A549 (cell line): ENCODE data around the gene SEC31B. TPM values are rescaled to one million over a fixed set of nuclear protein-coding genes. Genes with fewer than 3 reads are reported as not detected.

Source experiments
- ATAC-seq, 2 experiments: fragments of 200-7000 bp in 1 of 2; fragments of >200 bp in 1 of 2; cut with Nextera tagmentation in 1 of 2; cut with Tn5 transposase in 1 of 2; 3 replicates each; pipeline versions ENCODE4 v1.8.0 to v1.9.1; 2018 to 2020; ENCODE audit warnings: mild to moderate bottlenecking in 1 of 2, moderate library complexity in 1 of 2
- CTCF ChIA-PET: fragments of 300-600 bp; sonication (Branson Sonifier 250); formaldehyde crosslinking; extraction: SDS; loops from one replicate; lab custom pipeline; 2021; ENCODE audit warnings: antibody characterized with exemption, inconsistent platforms; lab: Yijun Ruan, JAX
- POLR2A ChIA-PET: fragments of 350-600 bp; formaldehyde crosslinking; extraction: SDS; loops from one replicate; lab custom pipeline; 2021; ENCODE audit warnings: antibody characterized with exemption, inconsistent platforms; lab: Yijun Ruan, JAX
- DNase-seq, 2 experiments: peaks; one replicate each; pipeline versions ENCODE4 v3.0.0 to v3.0.0-alpha.2; 2011 to 2016; ENCODE audit warnings: low read depth in 1 of 2, low spot score in 1 of 2
- FAIRE-seq: peaks from 2 replicates; lab custom pipeline; 2011; peaks lifted over from hg19 to GRCh38; lab: Jason Lieb, UNC
- H3K27ac ChIP-seq, 2 experiments: fragments of >200 bp; sonication (Bioruptor Twin); formaldehyde crosslinking; 3 replicates each; pipeline ENCODE4 v1.5.1; 2016 to 2017
- H3K4me1 ChIP-seq: fragments of >200 bp; sonication (Bioruptor Twin); formaldehyde crosslinking; 3 replicates; pipeline ENCODE4 v1.6.1; 2016
- H3K4me2 ChIP-seq: fragments of >200 bp; sonication (Bioruptor Twin); formaldehyde crosslinking; 3 replicates; pipeline ENCODE4 v1.6.1; 2016
- H3K4me3 ChIP-seq: fragments of >200 bp; sonication (Bioruptor Twin); formaldehyde crosslinking; 3 replicates; pipeline ENCODE4 v1.5.1; 2016
- H3K9me3 ChIP-seq: fragments of >200 bp; sonication (Bioruptor Twin); formaldehyde crosslinking; 3 replicates; pipeline ENCODE4 v1.6.1; 2016
- CBX8 ChIP-seq: fragments of 200-600 bp; sonication (generic); IDR thresholded peaks from 2 replicates; pipeline ENCODE4 v1.6.1; 2016
- CHD2 ChIP-seq: fragments of 150-350 bp; IDR thresholded peaks from 2 replicates; pipeline ENCODE4 v1.6.1; 2014; ENCODE audit warnings: low read length; ENCODE audit not compliant: partially characterized antibody
- CHD4 ChIP-seq: fragments of 200-600 bp; sonication (generic); IDR thresholded peaks from 2 replicates; pipeline ENCODE4 v1.6.1; 2016; ENCODE audit warnings: antibody characterized with exemption, mild to moderate bottlenecking, borderline replicate concordance
- EHMT2 ChIP-seq: fragments of 200-600 bp; sonication (generic); IDR thresholded peaks from 2 replicates; pipeline ENCODE4 v1.6.1; 2016; ENCODE audit warnings: antibody characterized with exemption, low read depth, mild to moderate bottlenecking, moderate library complexity
- ESRRA ChIP-seq: fragments of 150-350 bp; IDR thresholded peaks from 2 replicates; pipeline ENCODE4 v1.6.1; 2014; ENCODE audit warnings: mild to moderate bottlenecking, low read length, borderline replicate concordance
- FOSB ChIP-seq: fragments of 250-450 bp; sonication (Bioruptor Pico); IDR thresholded peaks from 2 replicates; pipeline ENCODE4 v1.5.0; 2020; ENCODE audit warnings: mild to moderate bottlenecking, moderate library complexity
- FOSL2 ChIP-seq, 2 experiments: fragments of 450-650 bp in 1 of 2; fragments of >200 bp in 1 of 2; sonication (Bioruptor Twin) in 1 of 2; formaldehyde crosslinking; IDR thresholded peaks; 2 replicates each; pipeline versions ENCODE4 v1.5.0 to v1.6.1; 2016 to 2020; ENCODE audit warnings: mild to moderate bottlenecking in 1 of 2, moderate library complexity in 1 of 2
- FOXS1 ChIP-seq: fragments of 250-450 bp; sonication (Bioruptor Pico); IDR thresholded peaks from 2 replicates; pipeline ENCODE4 v1.5.0; 2020; ENCODE audit warnings: mild to moderate bottlenecking, moderate library complexity
- GATA3 ChIP-seq: IDR thresholded peaks from 2 replicates; pipeline ENCODE4 v1.6.1; 2012; ENCODE audit warnings: borderline replicate concordance
- HES2 ChIP-seq: fragments of >200 bp; sonication (Bioruptor Twin); formaldehyde crosslinking; IDR thresholded peaks from 2 replicates; pipeline ENCODE4 v1.6.1; 2016
- NR3C1 ChIP-seq: fragments of >200 bp; sonication (Bioruptor Twin); formaldehyde crosslinking; IDR thresholded peaks from 3 replicates; pipeline ENCODE4 v1.6.1; 2017
- PBX3 ChIP-seq: IDR thresholded peaks from 2 replicates; pipeline ENCODE4 v1.6.1; 2012
- POLR2AphosphoS2 ChIP-seq: conservative IDR thresholded peaks from 2 replicates; pipeline ENCODE4 v1.6.1; 2012; ENCODE audit warnings: low read length, improper control_type of control experiment, inconsistent platforms
- RAD21 ChIP-seq, 2 experiments: fragments of >200 bp in 1 of 2; sonication (Bioruptor Twin) in 1 of 2; formaldehyde crosslinking in 1 of 2; IDR thresholded peaks in 1 of 2; conservative IDR thresholded peaks in 1 of 2; 2 replicates in 1 of 2; 3 replicates in 1 of 2; pipeline ENCODE4 v1.6.1; 2012 to 2018; ENCODE audit warnings: inconsistent platforms in 1 of 2
- SMC3 ChIP-seq: fragments of >200 bp; sonication (Bioruptor Twin); formaldehyde crosslinking; IDR thresholded peaks from 3 replicates; pipeline ENCODE4 v1.6.1; 2018; ENCODE audit warnings: inconsistent platforms
- ZC3H11A ChIP-seq: fragments of 450-650 bp; IDR thresholded peaks from 2 replicates; pipeline ENCODE4 v1.6.1; 2014; ENCODE audit warnings: antibody characterized with exemption, mild to moderate bottlenecking
- ZFP36 ChIP-seq: fragments of 450-650 bp; IDR thresholded peaks from 2 replicates; pipeline ENCODE4 v1.6.1; 2014; ENCODE audit warnings: borderline replicate concordance; ENCODE audit not compliant: partially characterized antibody
- ZSCAN20 ChIP-seq: fragments of 250-450 bp; sonication (Bioruptor Pico); IDR thresholded peaks from 2 replicates; pipeline ENCODE4 v1.8.0; 2022; ENCODE audit warnings: mild to moderate bottlenecking, moderate library complexity
- WGBS: methylation state at CpG from one replicate; pipeline ENCODE4 v1.1.6; 2017; ENCODE audit errors: missing lambda C conversion rate; 5-methylcytosine and 5-hydroxymethylcytosine counted together
- polyA plus RNA-seq, 4 experiments: library from polyadenylated mRNA; depleted of rRNA in 3 of 4; stranded (reverse); fragments of >200 nt; fragmentation: RNase III in 1 of 4; extraction: RNeasy Plus Mini Kit Qiagen cat#74134 plus additional on column Dnase treatment in 1 of 4; gene quantifications; 2 replicates in 3 of 4; 3 replicates in 1 of 4; pipeline ENCODE4 v1.2.3, GENCODE V29; 2011 to 2017
- TF ChIP-seq, protein P1 (sequence below): fragments of >200 bp; sonication (Bioruptor Twin); formaldehyde crosslinking; IDR thresholded peaks from 3 replicates; pipeline ENCODE4 v1.5.1; 2016
- TF ChIP-seq, protein P2 (sequence below): fragments of 150-350 bp; IDR thresholded peaks from 2 replicates; pipeline ENCODE4 v1.6.1; 2014; ENCODE audit warnings: low read depth, mild to moderate bottlenecking, low read length

The SEC31B gene
- polyA plus RNA-seq, 2 of the 4 experiments (the other 2 are of a cell fraction) = 6.2 to 7.1 TPM

- ATAC-seq = no peak
- no peaks in the 10 kb centered on the region for H3K4me1 ChIP-seq
- TF ChIP-seq ESRRA = no peak
- TF ChIP-seq FOXS1 (CRISPR knock-in tag) = no peak
- TF ChIP-seq EHMT2 = no peak
- TF ChIP-seq, all 56 proteins: peak for 0
- no peak overlapping the region for H3K4me3 ChIP-seq
- H3K4me2 ChIP-seq = no peak overlapping the region
- WGBS = 84% methylated on average over 3 of the region's 3 CpGs
- no peak for DNase-seq
- H3K9me3 ChIP-seq = no peaks in the 10 kb centered on the region
- H3K27ac ChIP-seq = no peak overlapping the region
- FAIRE-seq = no peak
- CTCF ChIA-PET = interaction anchor here (1.0 to 23.5 kb wide), 8 partner anchors 11 to 358 kb away, joined by 3 to 381 read pairs (median 44); partner anchors contain the start of gene SCD
- POLR2A ChIA-PET = no interaction called here
Measured at GRCh38 chr10:100520811-100521210, 1.1 kb upstream of the SEC31B start.

DNA sequence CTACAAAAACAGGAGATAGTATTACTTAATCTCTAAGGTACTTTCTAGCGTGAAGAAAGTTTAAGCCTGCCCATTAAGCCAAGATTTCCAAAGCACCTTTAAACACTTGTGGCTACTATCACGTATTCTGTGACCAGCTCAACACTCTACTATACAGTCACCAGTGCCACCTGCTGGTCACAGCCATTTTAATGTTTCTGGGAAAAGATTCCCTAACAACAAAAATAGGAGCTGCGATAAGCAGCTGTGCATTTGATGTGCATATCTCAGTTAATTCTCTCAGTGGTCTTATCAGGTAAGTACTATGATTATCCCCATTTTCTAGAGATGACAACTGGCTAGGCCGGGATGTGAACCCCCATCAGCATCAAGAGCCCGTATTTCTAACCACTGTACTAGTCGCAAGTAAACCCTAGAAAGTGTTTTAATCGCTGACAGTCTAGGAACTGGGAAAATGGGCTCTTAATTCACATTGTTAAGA lies 860 bp downstream of the SEC31B start:
- CTCF ChIA-PET = interaction anchor here (0.5 to 23.5 kb wide), 50 partner anchors 9 to 672 kb away, joined by 3 to 381 read pairs (median 4); partner anchors contain the start of genes HIF1AN, NDUFB8, PKD2L1 and SCD
- no peak for FAIRE-seq
- POLR2A ChIA-PET = interaction anchor here (0.6 to 1.6 kb wide), 4 partner anchors 15 to 172 kb away, joined by 3 to 9 read pairs (median 3); partner anchors contain the start of gene HIF1AN
- no peaks in the 10 kb centered on the region for H3K4me1 ChIP-seq
- peak; percentile 57 to 58 for DNase-seq
- no peak overlapping the region for H3K4me2 ChIP-seq
- WGBS = 42% methylated on average over 7 of the region's 7 CpGs
- no peak overlapping the region for H3K27ac ChIP-seq
- H3K4me3 ChIP-seq = no peak overlapping the region
- peak; percentile 76 to 85 for ATAC-seq
- no peak for TF ChIP-seq CBX8
- peak; percentile 62 for TF ChIP-seq SMC3
- TF ChIP-seq RAD21 (conservative IDR thresholded peaks at IDR 0.05 in 1 of 2, IDR thresholded peaks at IDR 0.05 in 1 of 2) = peak; percentile 65 to 69
- TF ChIP-seq, protein P1, sequence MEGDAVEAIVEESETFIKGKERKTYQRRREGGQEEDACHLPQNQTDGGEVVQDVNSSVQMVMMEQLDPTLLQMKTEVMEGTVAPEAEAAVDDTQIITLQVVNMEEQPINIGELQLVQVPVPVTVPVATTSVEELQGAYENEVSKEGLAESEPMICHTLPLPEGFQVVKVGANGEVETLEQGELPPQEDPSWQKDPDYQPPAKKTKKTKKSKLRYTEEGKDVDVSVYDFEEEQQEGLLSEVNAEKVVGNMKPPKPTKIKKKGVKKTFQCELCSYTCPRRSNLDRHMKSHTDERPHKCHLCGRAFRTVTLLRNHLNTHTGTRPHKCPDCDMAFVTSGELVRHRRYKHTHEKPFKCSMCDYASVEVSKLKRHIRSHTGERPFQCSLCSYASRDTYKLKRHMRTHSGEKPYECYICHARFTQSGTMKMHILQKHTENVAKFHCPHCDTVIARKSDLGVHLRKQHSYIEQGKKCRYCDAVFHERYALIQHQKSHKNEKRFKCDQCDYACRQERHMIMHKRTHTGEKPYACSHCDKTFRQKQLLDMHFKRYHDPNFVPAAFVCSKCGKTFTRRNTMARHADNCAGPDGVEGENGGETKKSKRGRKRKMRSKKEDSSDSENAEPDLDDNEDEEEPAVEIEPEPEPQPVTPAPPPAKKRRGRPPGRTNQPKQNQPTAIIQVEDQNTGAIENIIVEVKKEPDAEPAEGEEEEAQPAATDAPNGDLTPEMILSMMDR = peak; percentile 84
- H3K9me3 ChIP-seq = no peaks in the 10 kb centered on the region

GRCh38 chr10:100516847-100517246 lies 2.8 kb downstream of the SEC31B start:
- TF ChIP-seq GATA3 (no peak), CHD2 (no peak), ZC3H11A (no peak), FOSB (CRISPR knock-in tag) (no peak), ZFP36 (no peak), CHD4 (no peak), PBX3 (no peak), CBX8 (no peak), FOSL2 (IDR thresholded peaks at IDR 0.05) (no peak), FOSL2 (CRISPR knock-in tag; IDR thresholded peaks at IDR 0.05) (no peak), ZSCAN20 (CRISPR knock-in tag) (no peak), POLR2AphosphoS2 (no peak), HES2 (no peak), NR3C1 (no peak)
- TF ChIP-seq, protein P2, sequence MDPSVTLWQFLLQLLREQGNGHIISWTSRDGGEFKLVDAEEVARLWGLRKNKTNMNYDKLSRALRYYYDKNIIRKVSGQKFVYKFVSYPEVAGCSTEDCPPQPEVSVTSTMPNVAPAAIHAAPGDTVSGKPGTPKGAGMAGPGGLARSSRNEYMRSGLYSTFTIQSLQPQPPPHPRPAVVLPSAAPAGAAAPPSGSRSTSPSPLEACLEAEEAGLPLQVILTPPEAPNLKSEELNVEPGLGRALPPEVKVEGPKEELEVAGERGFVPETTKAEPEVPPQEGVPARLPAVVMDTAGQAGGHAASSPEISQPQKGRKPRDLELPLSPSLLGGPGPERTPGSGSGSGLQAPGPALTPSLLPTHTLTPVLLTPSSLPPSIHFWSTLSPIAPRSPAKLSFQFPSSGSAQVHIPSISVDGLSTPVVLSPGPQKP = no peak
- DNase-seq (peak; percentile 21 to 24), ATAC-seq (peak; percentile 52 to 64; a peak in 3 of 6 replicates), FAIRE-seq (no peak)
- Histone ChIP-seq H3K4me2 (no peak overlapping the region), H3K4me1 (no peaks in the 10 kb centered on the region), H3K27ac (no peak overlapping the region), H3K9me3 (no peaks in the 10 kb centered on the region), H3K4me3 (no peak overlapping the region)
- CTCF ChIA-PET = interaction anchor here (0.6 to 23.5 kb wide), 8 partner anchors 8 to 365 kb away, joined by 3 to 381 read pairs (median 6); partner anchors contain the start of genes HIF1AN and SCD
- POLR2A ChIA-PET = no interaction called here
- 78% methylated on average over 2 of the region's 2 CpGs for WGBS
